ENCODE data around the gene SMIM24. TPM values are rescaled to one million over a fixed set of nuclear protein-coding genes. Genes with fewer than 3 reads are reported as not detected.

Gene SMIM24
- total RNA-seq, 2 experiments from 2014 or later = not detected

DNA sequence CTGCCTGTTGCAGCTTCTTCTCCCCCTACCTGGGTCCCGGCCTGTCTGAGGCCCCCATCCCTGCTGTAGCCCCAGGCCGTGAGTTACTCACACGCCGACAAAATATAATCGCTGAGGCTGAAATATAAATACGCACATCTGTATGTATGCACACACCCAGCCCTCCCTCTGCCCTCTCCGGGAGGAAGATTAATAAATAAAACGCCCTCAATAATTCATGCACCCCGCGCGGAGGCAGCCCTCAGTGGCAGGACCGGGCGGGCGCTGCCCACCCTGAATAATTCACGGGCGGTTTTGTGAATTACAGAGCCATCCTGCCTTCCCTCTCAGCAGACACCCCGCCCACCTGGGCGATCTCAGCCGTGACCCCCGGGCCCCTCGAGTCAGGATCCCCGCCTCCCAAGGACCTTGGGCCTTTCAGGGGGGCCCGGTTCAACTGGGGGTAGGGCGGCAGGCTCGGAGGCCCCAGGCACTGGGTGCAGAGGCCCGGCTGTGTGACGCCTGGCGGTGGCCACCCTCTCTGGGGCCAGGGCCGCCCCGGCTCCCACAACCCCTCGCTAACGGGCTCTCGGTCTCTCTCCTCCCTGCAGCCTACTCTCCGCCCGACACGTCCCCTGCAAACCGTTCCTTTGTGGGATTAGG lies 24.2 kb downstream of the SMIM24 start:
- TF ChIP-seq, protein P1, sequence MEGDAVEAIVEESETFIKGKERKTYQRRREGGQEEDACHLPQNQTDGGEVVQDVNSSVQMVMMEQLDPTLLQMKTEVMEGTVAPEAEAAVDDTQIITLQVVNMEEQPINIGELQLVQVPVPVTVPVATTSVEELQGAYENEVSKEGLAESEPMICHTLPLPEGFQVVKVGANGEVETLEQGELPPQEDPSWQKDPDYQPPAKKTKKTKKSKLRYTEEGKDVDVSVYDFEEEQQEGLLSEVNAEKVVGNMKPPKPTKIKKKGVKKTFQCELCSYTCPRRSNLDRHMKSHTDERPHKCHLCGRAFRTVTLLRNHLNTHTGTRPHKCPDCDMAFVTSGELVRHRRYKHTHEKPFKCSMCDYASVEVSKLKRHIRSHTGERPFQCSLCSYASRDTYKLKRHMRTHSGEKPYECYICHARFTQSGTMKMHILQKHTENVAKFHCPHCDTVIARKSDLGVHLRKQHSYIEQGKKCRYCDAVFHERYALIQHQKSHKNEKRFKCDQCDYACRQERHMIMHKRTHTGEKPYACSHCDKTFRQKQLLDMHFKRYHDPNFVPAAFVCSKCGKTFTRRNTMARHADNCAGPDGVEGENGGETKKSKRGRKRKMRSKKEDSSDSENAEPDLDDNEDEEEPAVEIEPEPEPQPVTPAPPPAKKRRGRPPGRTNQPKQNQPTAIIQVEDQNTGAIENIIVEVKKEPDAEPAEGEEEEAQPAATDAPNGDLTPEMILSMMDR (IDR thresholded peaks at IDR 0.05) = no peak
- peaks cover 7% of the 10 kb centered on the region for H3K4me1 ChIP-seq (ENCODE audit: insufficient read depth, low read length)
- Mint-ChIP-seq H3K9me3 (no peaks in the 10 kb centered on the region), H3K36me3 (ENCODE audit: low read depth) (peaks cover 18% of the 10 kb centered on the region), H3K4me3 (no peak overlapping the region), H3K27ac (no peak overlapping the region), H3K4me1 (ENCODE audit: low read depth) (no peaks in the 10 kb centered on the region), H3K27me3 (no peaks in the 10 kb centered on the region)
- peaks cover 43% of the 10 kb centered on the region for H3K36me3 ChIP-seq (ENCODE audit: insufficient read depth, low read length)
- no peak overlapping the region for H3K27ac ChIP-seq (ENCODE audit: low read depth in 1 of 2, low read length in 2 of 2)
- ChIA-PET POLR2A (no interaction called here), CTCF (no interaction called here)
- H3K9me3 ChIP-seq (ENCODE audit: control insufficient read depth in 1 of 2, insufficient read depth in 1 of 2, low read length in 2 of 2) = no peaks in the 10 kb centered on the region
- DNase-seq (no peak), ATAC-seq (ENCODE audit: poor library complexity) (no peak)
- intact Hi-C loops (cut with DNase I, micrococcal nuclease) = no loop called here
- no peaks in the 10 kb centered on the region for H3K27me3 ChIP-seq (ENCODE audit: control insufficient read depth in 1 of 2, insufficient read depth in 2 of 2, low read length in 2 of 2)
- no peak overlapping the region for H3K4me3 ChIP-seq (ENCODE audit: low read length)

DNA sequence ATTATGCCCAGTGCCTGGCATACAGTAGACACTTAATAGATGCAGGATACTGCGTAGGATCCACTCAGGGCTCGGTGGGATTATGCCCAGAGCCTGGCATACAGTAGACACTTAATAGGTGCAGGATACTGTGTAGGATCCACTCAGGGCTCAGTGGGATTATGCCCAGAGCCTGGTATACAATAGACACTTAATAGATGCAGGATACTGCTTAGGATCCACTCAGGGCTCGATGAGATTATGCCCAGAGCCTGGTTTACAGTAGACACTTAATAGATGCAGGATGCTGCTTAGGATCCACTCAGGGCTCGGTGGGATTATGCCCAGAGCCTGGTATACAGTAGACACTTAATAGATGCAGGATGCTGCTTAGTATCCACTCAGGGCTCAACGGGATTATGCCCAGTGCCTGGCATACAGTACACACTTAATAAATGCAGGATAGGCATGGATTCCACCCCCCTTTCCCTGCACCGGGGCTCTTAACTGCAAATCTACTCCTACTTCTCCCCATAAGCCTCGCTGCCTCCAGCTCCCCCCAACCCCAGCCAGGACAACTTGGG lies 24.9 kb downstream of the SMIM24 start:
- Mint-ChIP-seq H3K36me3 (ENCODE audit: low read depth) (peaks cover 24% of the 10 kb centered on the region), H3K27me3 (no peaks in the 10 kb centered on the region), H3K4me1 (ENCODE audit: low read depth) (no peaks in the 10 kb centered on the region), H3K4me3 (no peak overlapping the region), H3K9me3 (no peaks in the 10 kb centered on the region), H3K27ac (no peak overlapping the region)
- CTCF ChIA-PET = no interaction called here
- no peaks in the 10 kb centered on the region for H3K27me3 ChIP-seq (ENCODE audit: control insufficient read depth in 1 of 2, insufficient read depth in 2 of 2, low read length in 2 of 2)
- H3K27ac ChIP-seq (ENCODE audit: low read depth in 1 of 2, low read length in 2 of 2) = no peak overlapping the region
- peaks cover 7% of the 10 kb centered on the region for H3K4me1 ChIP-seq (ENCODE audit: insufficient read depth, low read length)
- TF ChIP-seq, protein P1 (IDR thresholded peaks at IDR 0.05) = no peak
- no peaks in the 10 kb centered on the region for H3K9me3 ChIP-seq (ENCODE audit: control insufficient read depth in 1 of 2, insufficient read depth in 1 of 2, low read length in 2 of 2)
- POLR2A ChIA-PET = no interaction called here
- intact Hi-C loops (cut with DNase I, micrococcal nuclease) = no loop called here
- DNase-seq (no peak), ATAC-seq (ENCODE audit: poor library complexity) (no peak)
- no peak overlapping the region for H3K4me3 ChIP-seq (ENCODE audit: low read length)
- peaks cover 49% of the 10 kb centered on the region for H3K36me3 ChIP-seq (ENCODE audit: insufficient read depth, low read length)

DNA sequence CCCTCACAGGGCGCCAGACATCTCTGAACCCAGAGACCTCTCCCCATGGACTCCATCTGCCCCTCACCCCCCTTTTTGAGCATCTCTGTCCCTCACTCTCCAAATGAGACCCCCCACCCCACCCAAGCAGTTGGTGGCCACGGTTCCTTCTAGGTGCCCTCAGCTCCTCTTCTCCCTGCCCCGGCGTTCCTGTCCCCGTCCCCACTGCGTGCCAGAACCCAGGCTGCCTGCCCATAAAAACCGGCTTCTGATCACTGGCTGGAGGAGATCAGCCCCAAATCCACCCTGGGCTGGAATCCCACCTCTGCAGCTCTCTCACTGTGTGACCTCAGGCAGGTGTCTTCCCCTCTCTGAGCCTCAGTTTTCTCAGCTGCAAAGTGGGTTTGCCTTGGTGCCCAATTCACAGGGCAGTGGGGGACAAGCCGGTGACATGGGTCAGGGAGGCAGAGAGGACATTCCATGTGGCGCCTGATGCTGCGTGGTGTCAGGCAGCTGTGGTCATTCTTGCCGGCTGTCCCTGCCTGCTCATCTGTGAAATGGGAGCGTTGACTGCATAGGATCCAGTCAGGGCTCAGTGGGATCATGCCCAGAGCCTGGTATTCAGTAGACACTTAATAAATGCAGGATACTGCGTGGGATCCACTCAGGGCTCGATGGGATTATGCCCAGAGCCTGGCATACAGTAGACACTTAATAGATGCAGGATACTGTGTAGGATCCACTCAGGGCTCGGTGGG lies 25.5 kb downstream of the SMIM24 start:
- no peak overlapping the region for H3K4me3 ChIP-seq (ENCODE audit: low read length)
- no peaks in the 10 kb centered on the region for H3K9me3 ChIP-seq (ENCODE audit: control insufficient read depth in 1 of 2, insufficient read depth in 1 of 2, low read length in 2 of 2)
- intact Hi-C loops (cut with DNase I, micrococcal nuclease) = no loop called here
- ChIA-PET POLR2A (interaction anchor here (0.7 kb wide), 1 partner anchor 20 kb away, joined by 3 read pairs; no protein-coding TSS in a partner anchor), CTCF (no interaction called here)
- no peak for DNase-seq
- no peak overlapping the region for H3K4me3 Mint-ChIP-seq
- TF ChIP-seq, protein P1 (IDR thresholded peaks at IDR 0.05) = no peak
- peaks cover 7% of the 10 kb centered on the region for H3K4me1 ChIP-seq (ENCODE audit: insufficient read depth, low read length)
- no peaks in the 10 kb centered on the region for H3K27me3 ChIP-seq (ENCODE audit: control insufficient read depth in 1 of 2, insufficient read depth in 2 of 2, low read length in 2 of 2)
- H3K36me3 Mint-ChIP-seq (ENCODE audit: low read depth) = peaks cover 21% of the 10 kb centered on the region
- no peaks in the 10 kb centered on the region for H3K9me3 Mint-ChIP-seq
- H3K27me3 Mint-ChIP-seq = no peaks in the 10 kb centered on the region
- H3K27ac Mint-ChIP-seq = no peak overlapping the region
- no peak overlapping the region for H3K27ac ChIP-seq (ENCODE audit: low read depth in 1 of 2, low read length in 2 of 2)
- ATAC-seq (ENCODE audit: poor library complexity) = no peak
- H3K36me3 ChIP-seq (ENCODE audit: insufficient read depth, low read length) = peaks cover 51% of the 10 kb centered on the region
- no peaks in the 10 kb centered on the region for H3K4me1 Mint-ChIP-seq (ENCODE audit: low read depth)
